DND-41 (cell line): Measurements from ENCODE around the gene PDIA4.

Experiments used
- ATAC-seq: fragments of 200-7000 bp; cut with Tn5 transposase; 3 replicates; pipeline ENCODE4 v1.9.1; 2021; ENCODE audit warnings: low read depth; ENCODE audit not compliant: insufficient read depth
- DNase-seq: peaks from one replicate; pipeline ENCODE4 v3.0.0-alpha.2; 2020
- H2AFZ ChIP-seq: 2 replicates; pipeline ENCODE4 v1.6.0; 2012; ENCODE audit warnings: low read depth, low read length
- H3K27ac ChIP-seq: 2 replicates; pipeline ENCODE4 v1.5.1; 2012; ENCODE audit warnings: low read length, inconsistent platforms
- H3K27me3 ChIP-seq: fragments of 200-600 bp; sonication (generic); 2 replicates; pipeline ENCODE4 v1.6.0; 2012; ENCODE audit warnings: low read length, mild to moderate bottlenecking, inconsistent platforms; ENCODE audit not compliant: insufficient read depth, poor library complexity
- H3K36me3 ChIP-seq: 2 replicates; pipeline ENCODE4 v1.5.1; 2012; ENCODE audit warnings: low read length, inconsistent platforms; ENCODE audit not compliant: insufficient read depth
- H3K4me1 ChIP-seq: 2 replicates; pipeline ENCODE4 v1.5.1; 2012; ENCODE audit warnings: mild to moderate bottlenecking, low read length; ENCODE audit not compliant: insufficient read depth
- H3K4me2 ChIP-seq: 2 replicates; pipeline ENCODE4 v1.6.0; 2012; ENCODE audit warnings: mild to moderate bottlenecking, moderate library complexity, low read length, inconsistent platforms; ENCODE audit not compliant: insufficient read depth
- H3K4me3 ChIP-seq, 2 experiments: fragments of 200-600 bp in 1 of 2; shearing (Covaris generic) in 1 of 2; 2 replicates each; pipeline ENCODE4 v1.5.1; 2012 to 2016; ENCODE audit warnings: inconsistent platforms in 2 of 2, low read length in 2 of 2, mild to moderate bottlenecking in 2 of 2, low read depth in 1 of 2, moderate library complexity in 1 of 2
- H3K79me2 ChIP-seq: 2 replicates; pipeline ENCODE4 v1.6.0; 2012; ENCODE audit warnings: low read length, inconsistent platforms; ENCODE audit not compliant: insufficient read depth
- H3K9ac ChIP-seq: 2 replicates; pipeline ENCODE4 v1.6.0; 2012; ENCODE audit warnings: low read depth, mild to moderate bottlenecking, inconsistent platforms, low read length, moderate library complexity
- H3K9me3 ChIP-seq: 2 replicates; pipeline ENCODE4 v1.5.1; 2012; ENCODE audit warnings: low read length, moderate library complexity, mild to moderate bottlenecking, inconsistent platforms; ENCODE audit not compliant: insufficient read depth, severe bottlenecking
- H4K20me1 ChIP-seq: 2 replicates; pipeline ENCODE4 v1.6.0; 2012; ENCODE audit warnings: low read length; ENCODE audit not compliant: insufficient read depth
- EZH2 ChIP-seq: IDR thresholded peaks from 3 replicates; pipeline ENCODE4 v1.6.1; 2012; ENCODE audit warnings: borderline replicate concordance, low read depth, mild to moderate bottlenecking, moderate library complexity, low read length, inconsistent platforms; ENCODE audit not compliant: severe bottlenecking
- TF ChIP-seq, protein P1 (sequence below): IDR thresholded peaks from 2 replicates; pipeline ENCODE4 v1.5.1; 2012; ENCODE audit warnings: borderline replicate concordance, low read length, moderate library complexity, mild to moderate bottlenecking; ENCODE audit not compliant: poor library complexity, severe bottlenecking; ENCODE audit errors: extremely low read depth

Gene PDIA4

DNA sequence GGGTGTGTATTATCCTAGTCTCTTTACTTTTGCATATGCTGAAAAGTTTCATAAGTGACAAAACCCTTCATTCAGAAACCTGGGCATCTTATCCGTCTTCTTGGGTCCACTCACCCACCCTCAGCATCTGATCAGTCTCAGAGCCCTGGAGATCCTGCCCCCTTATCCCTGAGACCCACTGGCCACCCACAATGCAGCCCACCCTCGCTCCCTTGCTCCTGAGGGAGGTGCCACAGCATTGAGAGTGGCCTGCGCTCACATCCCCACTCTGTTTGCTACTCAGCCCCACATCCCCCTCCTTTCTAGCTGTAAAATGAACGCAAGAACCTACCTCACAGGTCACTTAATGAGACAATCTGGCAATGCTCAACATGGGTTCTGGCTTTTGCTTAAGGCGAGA, 27.3 kb downstream of the PDIA4 start:
- H4K20me1 ChIP-seq = peaks cover 32% of the 10 kb centered on the region; the same call in 1 of the 2 replicates
- H3K4me2 ChIP-seq = no peak overlapping the region
- H2AFZ ChIP-seq = no peak overlapping the region
- no peaks in the 10 kb centered on the region for H3K79me2 ChIP-seq
- H3K4me3 ChIP-seq = no peak overlapping the region
- H3K9me3 ChIP-seq = no peaks in the 10 kb centered on the region
- TF ChIP-seq, protein P1, sequence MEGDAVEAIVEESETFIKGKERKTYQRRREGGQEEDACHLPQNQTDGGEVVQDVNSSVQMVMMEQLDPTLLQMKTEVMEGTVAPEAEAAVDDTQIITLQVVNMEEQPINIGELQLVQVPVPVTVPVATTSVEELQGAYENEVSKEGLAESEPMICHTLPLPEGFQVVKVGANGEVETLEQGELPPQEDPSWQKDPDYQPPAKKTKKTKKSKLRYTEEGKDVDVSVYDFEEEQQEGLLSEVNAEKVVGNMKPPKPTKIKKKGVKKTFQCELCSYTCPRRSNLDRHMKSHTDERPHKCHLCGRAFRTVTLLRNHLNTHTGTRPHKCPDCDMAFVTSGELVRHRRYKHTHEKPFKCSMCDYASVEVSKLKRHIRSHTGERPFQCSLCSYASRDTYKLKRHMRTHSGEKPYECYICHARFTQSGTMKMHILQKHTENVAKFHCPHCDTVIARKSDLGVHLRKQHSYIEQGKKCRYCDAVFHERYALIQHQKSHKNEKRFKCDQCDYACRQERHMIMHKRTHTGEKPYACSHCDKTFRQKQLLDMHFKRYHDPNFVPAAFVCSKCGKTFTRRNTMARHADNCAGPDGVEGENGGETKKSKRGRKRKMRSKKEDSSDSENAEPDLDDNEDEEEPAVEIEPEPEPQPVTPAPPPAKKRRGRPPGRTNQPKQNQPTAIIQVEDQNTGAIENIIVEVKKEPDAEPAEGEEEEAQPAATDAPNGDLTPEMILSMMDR = no peak
- no peak for TF ChIP-seq EZH2
- H3K9ac ChIP-seq = no peak overlapping the region
- ATAC-seq (no peak), DNase-seq (no peak)
- peaks cover 46% of the 10 kb centered on the region for H3K36me3 ChIP-seq
- no peaks in the 10 kb centered on the region for H3K27me3 ChIP-seq
- no peak overlapping the region for H3K27ac ChIP-seq
- H3K4me1 ChIP-seq = no peaks in the 10 kb centered on the region

DNA sequence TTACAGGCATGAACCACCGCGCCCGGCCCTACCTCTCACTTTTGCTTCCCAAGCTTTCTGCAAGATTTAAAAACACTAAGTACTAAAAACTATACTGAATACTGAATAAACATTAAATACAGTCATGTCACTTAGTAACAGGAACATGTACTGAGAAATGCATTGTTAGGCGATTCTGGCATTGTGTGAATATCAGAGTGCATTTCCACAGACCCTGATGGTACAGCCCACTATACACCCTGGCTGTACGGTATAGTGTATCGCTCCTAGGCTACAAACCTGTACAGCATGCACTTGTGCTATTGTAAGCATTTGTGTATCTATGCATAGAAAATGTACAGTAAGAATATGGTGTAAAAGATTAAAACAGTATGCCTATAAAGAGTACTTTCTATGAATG, 29.1 kb downstream of the PDIA4 start:
- no peak for DNase-seq

DNA sequence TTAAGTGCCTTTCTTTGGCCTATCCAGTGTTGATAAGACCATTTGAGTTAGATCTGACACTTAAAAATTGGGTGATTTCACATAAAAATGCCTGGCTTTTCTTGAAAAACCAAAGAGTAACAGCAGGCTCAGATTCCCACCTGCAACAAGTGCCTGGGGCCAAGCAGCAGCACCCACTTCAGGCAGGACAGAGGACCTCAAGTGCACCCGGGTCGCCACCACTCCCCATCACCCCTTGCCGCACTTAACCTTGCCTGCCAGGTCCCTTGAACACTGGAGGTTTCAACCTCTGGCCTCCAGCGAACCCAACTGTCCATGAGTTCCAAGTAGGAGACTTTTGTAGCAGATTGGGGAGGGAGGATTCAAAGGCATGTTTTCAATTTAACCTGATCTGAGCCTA, 30.8 kb downstream of the PDIA4 start:
- Histone ChIP-seq H3K9ac (no peak overlapping the region), H3K4me2 (no peak overlapping the region), H3K27ac (no peak overlapping the region), H3K27me3 (no peaks in the 10 kb centered on the region), H3K36me3 (peaks cover 13% of the 10 kb centered on the region), H3K4me3 (no peak overlapping the region), H3K4me1 (no peaks in the 10 kb centered on the region), H4K20me1 (peaks cover 10% of the 10 kb centered on the region; the same call in 1 of the 2 replicates), H3K79me2 (no peaks in the 10 kb centered on the region), H3K9me3 (no peaks in the 10 kb centered on the region), H2AFZ (no peak overlapping the region)
- ATAC-seq (no peak), DNase-seq (no peak)
- TF ChIP-seq, protein P1 = no peak
- no peak for TF ChIP-seq EZH2

More for the DNA sequence above, 29.1 kb downstream of the PDIA4 start:
- no peak overlapping the region for H3K4me2 ChIP-seq
- H3K4me1 ChIP-seq = no peaks in the 10 kb centered on the region
- H3K4me3 ChIP-seq = no peak overlapping the region
- no peak overlapping the region for H2AFZ ChIP-seq
- peaks cover 19% of the 10 kb centered on the region; the same call in 1 of the 2 replicates for H4K20me1 ChIP-seq
- TF ChIP-seq, protein P1 = no peak
- TF ChIP-seq EZH2 = no peak
- peaks cover 28% of the 10 kb centered on the region for H3K36me3 ChIP-seq
- no peak overlapping the region for H3K9ac ChIP-seq
- no peak overlapping the region for H3K27ac ChIP-seq
- no peak for ATAC-seq
- H3K79me2 ChIP-seq = no peaks in the 10 kb centered on the region
- H3K9me3 ChIP-seq = no peaks in the 10 kb centered on the region
- no peaks in the 10 kb centered on the region for H3K27me3 ChIP-seq

DNA sequence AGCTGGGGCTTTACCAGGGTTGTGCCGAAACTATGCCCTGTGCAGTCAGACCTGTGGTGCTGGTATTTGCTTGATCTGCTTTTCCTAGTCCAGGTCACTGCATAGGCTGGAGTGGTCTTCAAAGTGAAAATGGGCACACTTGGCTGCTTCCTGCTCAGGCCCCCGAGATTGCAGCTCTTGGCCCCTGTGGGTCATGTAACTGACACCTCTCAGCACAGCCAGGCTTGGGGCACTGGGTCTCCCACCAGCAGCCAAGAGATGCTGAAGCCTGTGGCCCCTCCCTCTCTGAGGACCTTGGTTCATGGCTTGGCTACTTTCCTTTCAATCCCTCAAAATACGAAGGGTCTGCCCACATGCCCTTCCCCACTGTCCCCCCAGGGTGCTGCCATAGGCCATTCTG, 33.7 kb downstream of the PDIA4 start:
- no peak for TF ChIP-seq EZH2
- TF ChIP-seq, protein P1 = no peak
- H3K27ac ChIP-seq = no peak overlapping the region
- no peaks in the 10 kb centered on the region for H3K36me3 ChIP-seq
- no peak overlapping the region for H2AFZ ChIP-seq
- H3K79me2 ChIP-seq = no peaks in the 10 kb centered on the region
- no peak overlapping the region for H3K4me2 ChIP-seq
- H3K4me3 ChIP-seq = no peak overlapping the region
- H3K9ac ChIP-seq = no peak overlapping the region
- no peaks in the 10 kb centered on the region for H3K9me3 ChIP-seq
- H4K20me1 ChIP-seq = no peaks in the 10 kb centered on the region
- H3K27me3 ChIP-seq = no peaks in the 10 kb centered on the region
- no peak for DNase-seq
- H3K4me1 ChIP-seq = no peaks in the 10 kb centered on the region
- ATAC-seq = no peak
